ENCODE data around the gene CECR2. TPM values are rescaled to one million over a fixed set of nuclear protein-coding genes. Genes with fewer than 3 reads are reported as not detected.

CECR2 gene
- total RNA-seq, 1 experiment from 2014 or later = 4.1 TPM

DNA sequence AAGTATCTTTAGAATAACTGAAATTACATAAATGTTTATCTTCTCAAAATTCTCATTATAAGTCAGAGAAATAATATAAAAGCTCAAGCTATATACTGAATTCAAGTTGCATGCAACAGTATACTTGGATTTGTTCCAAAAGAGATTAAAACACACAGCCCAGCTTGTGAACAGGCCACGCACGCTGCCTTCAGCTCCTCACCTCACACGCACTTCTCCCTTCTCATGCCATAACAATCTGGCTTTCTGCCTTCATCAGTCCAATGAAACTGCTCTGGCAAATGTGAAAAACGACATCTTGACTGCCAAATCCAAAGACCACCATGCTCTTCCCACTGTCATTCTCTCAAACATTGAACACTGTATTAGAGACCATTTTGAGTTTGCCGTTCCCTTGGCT, 237.2 kb downstream of the CECR2 start:
- TF ChIP-seq, protein P1, sequence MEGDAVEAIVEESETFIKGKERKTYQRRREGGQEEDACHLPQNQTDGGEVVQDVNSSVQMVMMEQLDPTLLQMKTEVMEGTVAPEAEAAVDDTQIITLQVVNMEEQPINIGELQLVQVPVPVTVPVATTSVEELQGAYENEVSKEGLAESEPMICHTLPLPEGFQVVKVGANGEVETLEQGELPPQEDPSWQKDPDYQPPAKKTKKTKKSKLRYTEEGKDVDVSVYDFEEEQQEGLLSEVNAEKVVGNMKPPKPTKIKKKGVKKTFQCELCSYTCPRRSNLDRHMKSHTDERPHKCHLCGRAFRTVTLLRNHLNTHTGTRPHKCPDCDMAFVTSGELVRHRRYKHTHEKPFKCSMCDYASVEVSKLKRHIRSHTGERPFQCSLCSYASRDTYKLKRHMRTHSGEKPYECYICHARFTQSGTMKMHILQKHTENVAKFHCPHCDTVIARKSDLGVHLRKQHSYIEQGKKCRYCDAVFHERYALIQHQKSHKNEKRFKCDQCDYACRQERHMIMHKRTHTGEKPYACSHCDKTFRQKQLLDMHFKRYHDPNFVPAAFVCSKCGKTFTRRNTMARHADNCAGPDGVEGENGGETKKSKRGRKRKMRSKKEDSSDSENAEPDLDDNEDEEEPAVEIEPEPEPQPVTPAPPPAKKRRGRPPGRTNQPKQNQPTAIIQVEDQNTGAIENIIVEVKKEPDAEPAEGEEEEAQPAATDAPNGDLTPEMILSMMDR (conservative IDR thresholded peaks at IDR 0.05; ENCODE audit: low read depth, low read length) = no peak
- TF ChIP-seq EZH2 (IDR thresholded peaks at IDR 0.05; ENCODE audit: borderline replicate concordance, low read depth, low read length, poor library complexity, severe bottlenecking) = no peak
- BruUV-seq (replicated peaks) = no TSS peak
- H3K36me3 ChIP-seq (ENCODE audit: insufficient read depth, low read length, poor library complexity, severe bottlenecking) = peaks cover 12% of the 10 kb centered on the region
- DNase-seq (ENCODE audit: low spot score) = peak; percentile 22
- H3K4me1 ChIP-seq (ENCODE audit: insufficient read depth, low read length, poor library complexity, severe bottlenecking) = no peaks in the 10 kb centered on the region
- H3K27me3 ChIP-seq (replicated peaks; ENCODE audit: insufficient read depth, low read depth, low read length, poor library complexity) = no peaks in the 10 kb centered on the region
- H3K9me3 ChIP-seq (ENCODE audit: low read depth, low read length, poor library complexity, severe bottlenecking) = no peaks in the 10 kb centered on the region
- CTCF ChIA-PET = no interaction called here
- POLR2A ChIA-PET (ENCODE audit: low non-redundant PET) = no interaction called here
- no peak overlapping the region for H3K27ac ChIP-seq (ENCODE audit: low read depth, low read length, poor library complexity, severe bottlenecking)
- intact Hi-C loops (cut with micrococcal nuclease; ENCODE audit: unreplicated experiment) = no loop called here
- H3K4me3 ChIP-seq (ENCODE audit: low read depth, low read length, poor library complexity, severe bottlenecking) = no peak overlapping the region

Other genes starting within 250 kb of the CECR2 start
- 2.5 and 3.0 TPM in 2 replicates for gene TMEM121B, start 248.1 kb upstream of the CECR2 start, total RNA-seq (2021)
- gene HDHD5, start 210.2 kb upstream of the CECR2 start, total RNA-seq (2021) = 59.4 and 61.6 TPM in 2 replicates
- 4.1 and 4.9 TPM in 2 replicates for gene ADA2, start 150.0 kb upstream of the CECR2 start, total RNA-seq (2021)
- gene SLC25A18, start 194.0 kb downstream of the CECR2 start, total RNA-seq (2021) = 0.35 and 0.45 TPM in 2 replicates

All from A673 (cell line).